Effector memory CD4-positive, alpha-beta T cell (primary cell): ENCODE data around the gene MOV10.
A peak's percentile ranks its signal among the peaks of the same experiment; 100 is the strongest.

ENCODE experiments used
- DNase-seq, 3 donors: peaks; one replicate each; pipeline ENCODE4 v3.0.0-alpha.2; 2020
- H3K27ac ChIP-seq: 2 replicates; pipeline ENCODE4 v1.7.0; 2013; ENCODE audit warnings: mild to moderate bottlenecking, low read length, moderate library complexity; ENCODE audit not compliant: insufficient read depth, poor library complexity, severe bottlenecking
- H3K27me3 ChIP-seq: replicated peaks from 2 replicates; pipeline ENCODE4 v1.7.0; 2013; ENCODE audit warnings: mild to moderate bottlenecking, low read length; ENCODE audit not compliant: insufficient read depth, control insufficient read depth, poor library complexity, severe bottlenecking
- H3K36me3 ChIP-seq: 2 replicates; pipeline ENCODE4 v1.7.0; 2013; ENCODE audit warnings: mild to moderate bottlenecking, low read length, moderate library complexity; ENCODE audit not compliant: control insufficient read depth, insufficient read depth
- H3K4me1 ChIP-seq: 2 replicates; pipeline ENCODE4 v1.7.0; 2013; ENCODE audit warnings: low read length, mild to moderate bottlenecking; ENCODE audit not compliant: control insufficient read depth, insufficient read depth, poor library complexity, severe bottlenecking
- H3K4me3 ChIP-seq: 2 replicates; pipeline ENCODE4 v1.7.0; 2013; ENCODE audit warnings: low read length, low read depth, mild to moderate bottlenecking; ENCODE audit not compliant: insufficient read depth, poor library complexity, severe bottlenecking
- H3K9me3 ChIP-seq: 2 replicates; pipeline ENCODE4 v1.7.0; 2013; ENCODE audit warnings: mild to moderate bottlenecking, low read length, moderate library complexity; ENCODE audit not compliant: control insufficient read depth

MOV10 gene

DNA sequence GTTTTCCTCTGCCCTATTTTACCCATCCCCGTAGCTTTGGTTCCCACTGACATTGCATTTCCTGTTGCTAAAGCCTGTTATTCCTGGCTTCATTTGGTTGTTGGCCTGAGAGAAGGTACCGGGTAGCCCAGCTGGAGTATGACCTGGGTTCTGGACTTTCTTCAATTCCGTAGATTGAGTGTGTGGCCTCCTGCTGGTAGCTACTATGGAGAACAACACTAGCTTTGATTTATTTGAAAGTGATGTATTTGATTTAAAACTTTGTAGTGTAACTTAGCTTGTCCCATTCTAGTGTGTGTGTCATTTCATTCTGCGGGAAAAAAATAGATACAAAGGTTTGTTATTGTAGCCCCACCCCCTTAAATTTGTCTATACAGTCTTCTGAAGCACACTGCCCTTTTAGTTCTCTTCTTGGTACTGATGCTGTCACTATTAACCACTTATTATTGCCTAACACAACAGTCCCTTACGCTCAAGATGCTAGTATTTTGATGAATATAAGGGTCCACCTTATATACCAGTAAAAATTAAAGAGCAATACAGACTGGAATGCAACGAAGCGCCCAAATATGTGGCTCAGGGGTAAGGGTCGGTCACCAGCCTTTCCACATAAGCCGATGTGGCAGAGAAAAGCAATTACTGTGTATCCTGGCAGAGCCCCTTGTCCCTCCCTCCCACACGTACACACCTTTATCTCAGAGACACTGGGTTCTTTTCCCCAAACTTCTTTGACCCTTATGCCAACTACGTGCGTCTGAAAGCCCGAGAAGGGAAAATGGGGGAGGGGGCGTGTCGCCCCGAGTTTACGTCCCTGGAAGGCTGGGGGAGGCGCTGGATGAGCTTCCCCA is 643 bp upstream of the MOV10 start:
- peaks cover 11% of the 10 kb centered on the region for H3K36me3 ChIP-seq
- no peak for DNase-seq

DNA sequence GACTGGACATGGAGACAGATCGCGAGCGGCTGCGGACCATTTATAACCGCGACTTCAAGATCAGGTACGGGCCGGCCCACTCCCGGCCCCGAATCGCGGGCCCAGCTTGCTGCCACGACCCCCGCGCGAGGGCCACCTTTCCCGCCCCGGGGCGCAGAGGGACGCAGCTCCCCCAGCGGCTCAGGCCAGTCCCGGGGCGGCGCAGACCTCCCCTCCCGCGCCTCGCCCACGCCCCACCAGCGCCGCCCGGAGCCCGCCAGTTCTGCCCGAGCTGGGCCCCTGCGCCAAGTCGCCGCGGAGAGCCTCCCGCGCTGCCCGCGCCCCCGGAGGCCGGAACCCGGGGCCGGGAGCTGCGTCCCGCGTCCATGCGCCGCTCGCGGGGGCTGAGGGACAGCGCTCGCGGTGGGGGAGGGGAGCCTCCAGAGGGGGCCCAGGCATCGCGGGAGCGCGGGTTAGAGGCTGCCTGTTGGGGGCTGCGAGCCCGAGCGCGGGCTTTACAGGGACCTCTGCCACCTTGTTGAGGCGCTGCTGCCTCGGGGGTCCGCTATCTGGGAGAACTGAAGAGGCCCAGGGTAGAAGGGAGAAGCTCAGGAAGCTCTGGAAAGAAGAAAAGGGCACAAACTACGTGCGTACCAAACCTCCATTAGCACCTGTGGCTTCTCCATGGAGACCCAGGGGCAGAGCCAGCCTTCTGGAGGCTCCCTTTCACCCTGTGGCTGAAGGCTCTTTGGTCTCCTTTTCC is 698 bp downstream of the MOV10 start:
- H3K27ac ChIP-seq = peak overlapping the region; percentile 79
- no peaks in the 10 kb centered on the region for H3K36me3 ChIP-seq
- no peaks in the 10 kb centered on the region for H3K9me3 ChIP-seq
- peak overlapping the region; percentile 95 for H3K4me3 ChIP-seq
- peak in 2 of 3 donors; percentile 5 to 24 for DNase-seq
- no peaks in the 10 kb centered on the region for H3K27me3 ChIP-seq
- H3K4me1 ChIP-seq = peaks cover 19% of the 10 kb centered on the region

More for the DNA sequence above, 643 bp upstream of the MOV10 start:
- H3K27me3 ChIP-seq = no peaks in the 10 kb centered on the region
- H3K4me1 ChIP-seq = peaks cover 19% of the 10 kb centered on the region
- H3K27ac ChIP-seq = peak overlapping the region; percentile 79
- peak overlapping the region; percentile 95 for H3K4me3 ChIP-seq
- no peaks in the 10 kb centered on the region for H3K9me3 ChIP-seq

DNA sequence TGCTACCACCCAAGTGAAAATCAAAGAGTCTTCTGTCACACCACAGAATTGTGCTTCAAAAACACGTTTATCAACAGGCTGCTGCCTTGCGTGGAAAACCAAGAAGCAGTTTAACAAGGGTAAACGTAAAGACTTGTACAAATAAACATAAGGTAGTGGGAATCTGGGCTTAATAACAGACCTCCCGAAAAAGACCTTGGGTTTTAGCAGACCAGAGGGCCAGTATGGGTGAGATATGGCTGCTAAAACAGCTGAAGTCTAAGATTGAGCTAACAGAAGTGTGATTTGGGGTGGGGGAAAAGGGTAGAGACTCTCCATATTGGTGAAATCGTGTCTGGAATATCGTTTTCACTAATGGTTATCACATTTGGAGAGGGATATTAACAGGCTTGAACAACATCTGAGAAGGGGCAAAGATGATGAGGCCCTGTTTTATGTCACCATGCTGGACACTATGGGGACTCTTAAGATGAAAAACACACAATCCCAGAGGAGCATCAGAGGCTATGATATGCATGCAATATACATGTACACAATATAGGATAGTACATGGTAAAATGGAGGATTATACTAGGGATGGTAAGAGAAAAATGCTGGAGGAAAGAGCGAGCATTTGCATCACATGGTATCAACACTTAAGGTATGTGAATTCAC is 1.4 kb downstream of the MOV10 start:
- Histone ChIP-seq H3K9me3 (no peaks in the 10 kb centered on the region), H3K4me1 (peaks cover 19% of the 10 kb centered on the region), H3K27me3 (no peaks in the 10 kb centered on the region), H3K27ac (peak overlapping the region; percentile 79), H3K4me3 (peak overlapping the region; percentile 95), H3K36me3 (no peaks in the 10 kb centered on the region)
- no peak for DNase-seq

DNA sequence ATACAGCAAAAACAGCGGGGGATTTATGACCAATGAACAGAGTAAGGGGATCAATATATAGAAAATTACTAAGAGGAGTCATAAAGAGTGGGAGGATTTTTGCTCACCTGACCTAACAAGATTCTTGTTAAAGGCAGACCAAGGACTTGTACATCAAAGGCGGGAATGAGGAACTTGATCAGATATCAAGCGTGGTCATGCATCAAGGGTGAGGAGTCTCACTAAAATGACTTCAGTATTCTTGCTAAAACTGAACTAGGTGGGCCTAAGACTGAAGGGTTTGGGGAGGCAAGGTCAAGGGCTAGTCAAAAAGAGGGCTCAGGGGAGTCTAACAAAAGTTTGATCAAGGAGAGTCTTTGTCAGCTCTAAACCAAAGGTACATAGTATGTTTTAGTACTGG is 2.1 kb downstream of the MOV10 start:
- no peak for DNase-seq
- Histone ChIP-seq H3K36me3 (no peaks in the 10 kb centered on the region), H3K27me3 (no peaks in the 10 kb centered on the region), H3K4me1 (peaks cover 19% of the 10 kb centered on the region), H3K4me3 (no peak overlapping the region), H3K27ac (no peak overlapping the region), H3K9me3 (no peaks in the 10 kb centered on the region)

- H3K4me1 ChIP-seq = peaks cover 19% of the 10 kb centered on the region
- no peaks in the 10 kb centered on the region for H3K36me3 ChIP-seq
- DNase-seq = no peak
- H3K27ac ChIP-seq = no peak overlapping the region
- H3K4me3 ChIP-seq = no peak overlapping the region
- H3K9me3 ChIP-seq = no peaks in the 10 kb centered on the region
- H3K27me3 ChIP-seq = no peaks in the 10 kb centered on the region
These were observed 3.0 kb downstream of the MOV10 start for GRCh38 chr1:112677501-112677900.

GRCh38 chr1:112678605-112679004 is 4.1 kb downstream of the MOV10 start:
- H3K4me3 ChIP-seq = no peak overlapping the region
- H3K36me3 ChIP-seq = no peaks in the 10 kb centered on the region
- no peaks in the 10 kb centered on the region for H3K9me3 ChIP-seq
- H3K4me1 ChIP-seq = peaks cover 18% of the 10 kb centered on the region
- no peaks in the 10 kb centered on the region for H3K27me3 ChIP-seq
- H3K27ac ChIP-seq = no peak overlapping the region
- no peak for DNase-seq

DNA sequence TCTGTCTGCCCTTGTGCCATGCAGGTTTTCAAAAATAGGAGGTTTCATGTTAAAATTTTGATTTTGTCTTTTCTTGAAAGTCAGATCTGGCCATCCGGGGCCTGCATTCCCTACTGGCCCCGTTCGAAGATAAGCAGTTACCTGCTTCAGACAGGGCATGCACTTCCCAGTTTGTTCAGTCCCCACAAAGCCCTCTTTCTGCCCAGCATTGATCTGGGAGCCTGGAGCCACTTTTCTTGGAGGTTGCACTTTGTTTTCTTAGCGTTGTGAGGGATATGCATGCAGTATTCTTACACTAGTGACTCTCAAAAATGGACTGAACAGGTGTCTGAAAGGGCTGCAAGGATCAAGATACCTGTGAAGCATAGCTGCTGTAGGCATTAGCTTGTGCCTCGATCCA is 11.5 kb downstream of the MOV10 start:
- no peak overlapping the region for H3K4me3 ChIP-seq
- H3K27ac ChIP-seq = no peak overlapping the region
- no peaks in the 10 kb centered on the region for H3K27me3 ChIP-seq
- DNase-seq = no peak
- peaks cover 9% of the 10 kb centered on the region for H3K36me3 ChIP-seq
- no peaks in the 10 kb centered on the region for H3K4me1 ChIP-seq
- no peaks in the 10 kb centered on the region for H3K9me3 ChIP-seq

- H3K9me3 ChIP-seq = no peaks in the 10 kb centered on the region
- H3K4me1 ChIP-seq = no peaks in the 10 kb centered on the region
- H3K27me3 ChIP-seq = no peaks in the 10 kb centered on the region
- DNase-seq = no peak
- H3K27ac ChIP-seq = no peak overlapping the region
- H3K36me3 ChIP-seq = peaks cover 10% of the 10 kb centered on the region
- no peak overlapping the region for H3K4me3 ChIP-seq
These were observed 12.0 kb downstream of the MOV10 start for GRCh38 chr1:112686417-112686816.

- H3K36me3 ChIP-seq = peaks cover 14% of the 10 kb centered on the region
- no peak overlapping the region for H3K4me3 ChIP-seq
- no peak for DNase-seq
- H3K9me3 ChIP-seq = no peaks in the 10 kb centered on the region
- H3K27me3 ChIP-seq = no peaks in the 10 kb centered on the region
- H3K4me1 ChIP-seq = no peaks in the 10 kb centered on the region
- no peak overlapping the region for H3K27ac ChIP-seq
These were observed 12.4 kb downstream of the MOV10 start for GRCh38 chr1:112686835-112687234.

- H3K4me1 ChIP-seq = no peaks in the 10 kb centered on the region
- no peak for DNase-seq
- H3K4me3 ChIP-seq = no peak overlapping the region
- H3K27me3 ChIP-seq = no peaks in the 10 kb centered on the region
- H3K27ac ChIP-seq = no peak overlapping the region
- no peaks in the 10 kb centered on the region for H3K9me3 ChIP-seq
- H3K36me3 ChIP-seq = peaks cover 20% of the 10 kb centered on the region
These were observed 12.9 kb downstream of the MOV10 start for GRCh38 chr1:112687361-112687760.
